NCI-H2196 (cell line): Measurements from ENCODE around the gene TBC1D8.

Source experiments
- DNase-seq: peaks from one replicate; lab custom pipeline; 2025; ENCODE audit not compliant: unreplicated experiment; lab: John Stamatoyannopoulos, UW

Gene TBC1D8

GRCh38 chr2:101037161-101037755 lies 113.9 kb downstream of the TBC1D8 start:
- DNase-seq, result no peak

GRCh38 chr2:101036562-101036961 lies 114.6 kb downstream of the TBC1D8 start:
- peak; percentile 30 for DNase-seq

GRCh38 chr2:101032084-101032776 lies 119.0 kb downstream of the TBC1D8 start:
- no peak for DNase-seq

- no peak for DNase-seq
Observed at GRCh38 chr2:101030866-101031554, 120.2 kb downstream of the TBC1D8 start.

- no peak for DNase-seq
Observed at GRCh38 chr2:101027852-101028251, 123.3 kb downstream of the TBC1D8 start.

- no peak for DNase-seq
Observed at GRCh38 chr2:101026923-101027469, 124.2 kb downstream of the TBC1D8 start.

GRCh38 chr2:101026253-101026701 lies 124.9 kb downstream of the TBC1D8 start:
- no peak for DNase-seq

- DNase-seq, result no peak
Observed at GRCh38 chr2:101025561-101025960, 125.6 kb downstream of the TBC1D8 start.

- DNase-seq, result no peak
Observed at GRCh38 chr2:101023327-101024107, 127.7 kb downstream of the TBC1D8 start.

- no peak for DNase-seq
Observed at GRCh38 chr2:101022221-101022620, 129.0 kb downstream of the TBC1D8 start.

GRCh38 chr2:101018934-101019333 lies 132.2 kb downstream of the TBC1D8 start:
- no peak for DNase-seq

GRCh38 chr2:101017371-101017770 lies 133.8 kb downstream of the TBC1D8 start:
- no peak for DNase-seq

GRCh38 chr2:101014264-101014857 lies 136.8 kb downstream of the TBC1D8 start:
- DNase-seq, result no peak

- peak; percentile 65 for DNase-seq
Observed at GRCh38 chr2:101012706-101013181, 138.4 kb downstream of the TBC1D8 start.

GRCh38 chr2:101012054-101012705 lies 139.0 kb downstream of the TBC1D8 start:
- no peak for DNase-seq

GRCh38 chr2:101011152-101011551 lies 140.0 kb downstream of the TBC1D8 start:
- DNase-seq, result no peak

- DNase-seq, result no peak
Observed at GRCh38 chr2:101007415-101008345, 143.5 kb downstream of the TBC1D8 start.

GRCh38 chr2:101006065-101006715 lies 145.0 kb downstream of the TBC1D8 start:
- DNase-seq, result no peak
